Neural cell (in vitro differentiated cells): ENCODE results near the gene FCRL5. TPM values are rescaled to one million over a fixed set of nuclear protein-coding genes. Genes with fewer than 3 reads are reported as not detected.

ENCODE experiments used
- polyA plus RNA-seq: library from polyadenylated mRNA; depleted of rRNA; stranded (reverse); fragments of >200 nt; gene quantifications from 2 replicates; pipeline ENCODE4 v1.2.3, GENCODE V29; 2014

FCRL5 gene
- polyA plus RNA-seq, 1 donor from 2014 or later, result not detected

Other genes with a start within 250 kb of the FCRL5 start
- gene FCRL4, start 45.6 kb upstream of the FCRL5 start, polyA plus RNA-seq, result not detected in 2 replicates
- gene FCRL3, start 148.3 kb upstream of the FCRL5 start, polyA plus RNA-seq, result not detected in 2 replicates
- gene FCRL2, start 224.6 kb upstream of the FCRL5 start, polyA plus RNA-seq, result not detected in 2 replicates